Activated T-helper 9 cell treated with anti-CD3 and anti-CD28 coated beads, Interleukin-2, amount 50 U/mL, for 16 hours (primary cell): Measurements from ENCODE around the gene TAPT1.
"Not testable (repeated sequence)": the region's sequence is repeated elsewhere in the genome, so short reads cannot be mapped to it uniquely, and the experiment has no call there.

ENCODE experiments used
- DNase-seq: peaks from one replicate; pipeline ENCODE4 v3.0.0-alpha.2; 2020; ENCODE audit warnings: low read depth

The TAPT1 gene

DNA sequence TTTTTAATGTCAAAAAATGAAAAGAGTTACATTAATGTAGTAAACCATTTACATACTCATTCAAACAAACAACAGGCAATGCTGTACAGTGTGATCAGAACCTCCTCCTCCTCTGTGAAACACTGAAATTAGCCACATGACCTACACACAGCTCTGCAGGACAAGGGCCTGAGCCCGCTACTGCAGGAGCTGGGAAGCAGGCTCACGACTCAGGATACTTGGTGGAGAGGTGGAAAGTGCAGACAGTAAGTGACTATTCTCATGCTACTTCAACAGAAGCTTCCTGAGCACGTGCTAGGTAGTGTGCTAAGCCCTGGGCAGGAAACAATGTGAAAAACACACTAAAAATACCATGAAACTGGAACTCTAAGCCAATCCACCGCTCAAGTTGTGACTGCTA lies 56.8 kb downstream of the TAPT1 start:
- DNase-seq = no peak

DNA sequence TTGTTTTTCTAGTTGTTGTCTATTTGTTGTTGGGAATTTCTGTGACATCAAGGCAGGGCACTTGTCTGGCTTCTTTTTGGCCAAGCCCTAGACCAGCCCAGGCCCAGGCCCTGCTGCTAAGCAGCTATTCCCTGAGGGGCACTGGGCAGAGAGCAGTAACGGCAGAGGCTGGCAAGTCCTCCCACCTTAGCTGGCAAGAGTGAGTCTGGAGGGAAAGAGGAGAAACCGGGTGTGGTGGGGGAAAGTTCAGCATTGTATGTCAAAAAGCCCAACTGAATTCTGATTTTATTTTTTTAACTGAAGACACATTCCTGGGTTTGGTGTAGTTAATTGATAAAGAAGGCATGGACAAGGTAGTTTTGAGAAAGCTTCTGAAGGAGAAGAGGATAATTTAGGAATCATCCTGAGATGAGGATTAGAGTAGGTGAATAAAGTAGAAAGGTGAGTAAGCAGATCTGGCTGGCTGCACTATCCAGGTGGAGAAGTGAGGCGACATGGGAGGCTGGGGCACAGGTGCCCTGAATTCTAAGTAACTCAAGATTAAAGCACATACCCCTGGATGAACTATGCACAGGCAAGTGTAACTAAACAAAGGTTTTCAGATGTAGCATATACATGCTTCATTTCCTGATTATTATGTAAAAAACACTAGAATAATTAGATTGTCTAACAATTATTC lies 57.4 kb downstream of the TAPT1 start:
- DNase-seq = no peak

DNA sequence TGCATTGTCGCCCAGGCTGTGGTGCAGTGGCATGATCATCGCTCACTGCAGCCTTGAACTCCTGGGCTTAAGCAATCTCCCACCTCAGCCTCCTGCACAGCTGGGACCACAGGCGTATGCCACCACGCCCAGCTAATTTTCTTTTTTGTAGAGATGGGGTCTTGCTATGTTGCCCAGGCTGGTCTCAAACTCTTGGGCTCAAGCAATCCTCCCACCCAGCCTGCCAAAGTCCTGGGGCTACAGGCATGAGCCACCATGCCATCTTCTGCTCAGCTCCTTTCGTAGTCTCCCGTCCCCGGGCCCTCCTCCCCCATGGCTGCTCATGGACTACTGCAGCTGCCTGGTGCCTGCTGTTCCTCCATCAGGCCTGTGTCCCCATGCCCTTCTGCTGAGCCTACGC lies 58.1 kb downstream of the TAPT1 start:
- no peak for DNase-seq

DNA sequence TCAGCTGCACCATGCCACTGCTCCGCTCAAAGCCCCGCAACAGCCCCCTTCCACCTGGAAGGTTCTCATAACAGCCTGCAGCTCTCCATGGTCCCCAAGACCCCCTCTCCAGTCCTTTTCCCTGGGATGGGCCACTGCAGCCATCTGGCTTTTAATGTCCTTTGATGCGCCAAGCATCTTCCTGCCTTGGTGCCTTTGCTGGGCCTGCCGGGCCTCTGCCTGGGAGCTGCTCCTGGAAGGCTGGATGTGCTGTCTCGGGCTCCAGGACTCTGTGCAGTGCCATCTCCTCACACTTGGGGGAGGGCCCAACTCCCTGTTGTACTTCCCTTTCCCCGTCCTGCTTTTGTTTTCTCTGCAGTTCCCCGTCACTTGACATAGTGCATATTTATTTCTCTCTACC lies 60.3 kb downstream of the TAPT1 start:
- no peak for DNase-seq

DNA sequence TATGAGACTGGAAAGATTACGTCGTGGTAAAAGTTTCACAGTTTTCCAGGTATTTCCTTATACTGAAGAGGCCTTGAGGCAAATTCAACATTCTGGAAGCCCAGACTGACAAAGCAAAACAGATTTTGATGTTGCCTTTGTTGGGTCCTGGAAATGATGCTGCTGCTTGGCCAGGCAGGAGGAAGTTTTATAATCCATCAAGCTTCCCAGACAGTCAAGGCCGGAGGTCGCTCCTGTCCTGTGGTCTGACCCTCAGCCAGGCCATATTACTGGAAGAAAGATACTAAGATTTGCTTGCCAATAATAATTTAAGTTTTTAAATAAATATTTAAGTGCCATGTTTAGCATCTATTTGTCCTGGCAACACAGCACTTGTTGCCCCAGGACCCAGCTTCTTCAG lies 63.4 kb downstream of the TAPT1 start:
- no peak for DNase-seq

DNA sequence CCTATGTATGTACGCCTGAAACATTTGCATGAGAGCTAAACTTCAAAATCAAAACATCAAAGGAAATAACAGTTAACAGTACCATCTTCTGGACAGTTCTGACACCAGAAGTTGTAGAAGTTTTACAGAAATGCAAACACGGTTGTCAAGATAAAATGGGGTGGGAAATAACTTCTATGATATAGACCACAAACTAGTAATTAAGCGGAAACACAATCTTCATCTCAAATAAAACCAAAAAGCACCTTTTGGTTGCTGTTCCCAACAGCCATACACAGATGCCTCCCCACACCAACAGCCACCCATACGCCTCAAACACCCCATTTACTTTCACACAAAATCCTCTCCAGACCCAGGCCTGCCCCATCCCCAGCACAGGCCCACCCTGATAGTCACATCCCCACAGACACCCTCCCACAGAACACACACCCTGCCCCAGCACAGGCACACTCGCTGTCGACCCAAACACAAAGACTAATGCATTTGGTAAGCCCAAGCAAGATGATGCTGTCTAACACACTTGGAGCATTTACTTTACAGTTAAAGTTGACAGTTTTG lies 64.3 kb downstream of the TAPT1 start:
- no peak for DNase-seq

DNA sequence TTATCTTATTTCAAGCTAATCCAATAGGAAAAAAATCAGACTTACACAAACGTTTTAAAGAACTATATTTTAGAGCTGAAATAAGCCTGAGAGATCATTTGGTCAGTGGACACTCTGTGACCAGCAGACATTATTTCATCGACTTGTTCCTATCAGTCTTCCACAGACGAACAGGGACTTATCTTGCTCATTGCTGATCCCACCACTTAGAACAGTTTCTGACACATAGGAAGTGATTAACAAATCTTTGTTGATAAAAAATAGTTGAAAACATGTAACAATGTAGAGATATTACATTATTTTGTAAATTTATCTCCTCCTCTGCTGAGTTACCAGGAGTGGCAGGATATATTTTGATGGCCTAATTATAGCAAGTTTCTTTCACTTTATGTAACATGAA lies 65.8 kb downstream of the TAPT1 start:
- no peak for DNase-seq

DNA sequence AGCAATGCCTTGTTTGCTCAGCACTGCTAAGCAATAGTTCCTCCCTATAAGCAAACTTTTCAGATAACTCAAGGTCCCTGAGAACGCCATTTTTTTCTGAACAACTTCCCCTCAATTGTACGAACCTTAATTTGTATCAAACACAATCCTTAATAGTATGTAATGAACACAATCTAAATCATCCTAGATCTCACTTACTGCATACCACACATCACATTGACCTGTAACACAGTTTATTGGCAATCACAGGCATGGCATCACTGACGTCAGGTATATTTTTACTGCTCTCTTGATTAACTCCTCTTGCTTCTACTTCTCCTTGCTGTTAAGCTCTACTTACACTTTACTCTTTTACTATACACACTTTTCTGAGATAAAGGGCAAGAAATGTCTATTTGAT lies 67.0 kb downstream of the TAPT1 start:
- DNase-seq = no peak

DNA sequence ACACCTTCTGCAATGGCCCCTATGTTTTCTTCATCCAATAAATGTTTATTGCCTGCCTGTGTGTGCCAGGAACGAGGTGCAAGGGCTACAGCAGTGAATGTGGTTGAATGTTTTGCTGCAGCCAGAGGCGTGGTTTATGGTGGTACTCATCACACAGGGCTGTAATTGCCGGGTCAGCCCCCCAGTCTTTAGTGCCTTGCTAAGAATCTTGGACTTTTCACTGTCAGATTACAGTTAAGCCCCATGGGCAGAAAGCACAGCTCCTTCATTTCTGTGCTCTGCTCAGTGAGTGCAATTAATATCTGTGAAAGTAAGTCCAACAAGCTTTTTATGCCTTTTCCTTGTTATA lies 67.8 kb downstream of the TAPT1 start:
- no peak for DNase-seq

DNA sequence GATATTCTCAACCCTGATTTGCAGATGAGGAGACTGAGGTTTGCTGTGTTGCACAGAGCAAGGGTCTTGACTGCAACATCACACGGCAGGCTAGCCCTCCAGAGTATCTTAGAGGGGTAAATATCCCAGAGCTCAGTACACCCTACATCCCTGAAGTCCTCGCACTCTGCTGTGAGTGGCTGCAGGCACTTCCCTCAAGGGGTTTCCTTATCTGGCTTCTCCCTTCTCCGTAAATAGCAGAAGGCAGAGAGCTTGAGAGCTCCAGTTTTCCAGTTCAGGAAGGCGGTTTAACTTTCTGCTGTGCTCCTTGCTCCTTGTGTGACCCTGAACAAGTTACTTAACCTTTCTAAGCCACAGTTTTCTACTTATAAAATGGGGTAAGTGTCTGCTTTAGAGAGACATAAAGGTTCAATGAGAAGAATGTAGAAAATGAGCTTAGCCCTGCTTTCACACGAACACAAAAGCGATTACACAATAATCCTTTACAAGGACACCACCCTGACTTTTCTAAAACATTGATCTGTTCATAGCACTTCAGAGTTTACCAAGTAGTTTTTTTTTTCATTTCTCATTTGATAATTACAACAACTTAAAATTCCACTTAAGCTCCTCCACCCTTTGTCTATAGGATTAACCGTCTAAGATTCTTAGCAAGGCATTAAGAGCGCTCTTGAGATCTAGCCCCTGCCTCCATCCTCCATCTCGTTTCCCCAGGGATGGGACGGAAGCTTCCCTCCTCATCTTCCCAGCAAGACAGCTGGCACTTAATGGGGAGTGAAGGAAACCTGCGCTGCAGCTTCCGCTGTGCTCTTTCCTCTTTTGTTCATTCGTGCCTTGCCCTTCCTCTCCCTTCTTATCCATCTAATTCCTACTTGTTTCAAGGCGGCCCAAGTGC lies 68.4 kb downstream of the TAPT1 start:
- DNase-seq = no peak

DNA sequence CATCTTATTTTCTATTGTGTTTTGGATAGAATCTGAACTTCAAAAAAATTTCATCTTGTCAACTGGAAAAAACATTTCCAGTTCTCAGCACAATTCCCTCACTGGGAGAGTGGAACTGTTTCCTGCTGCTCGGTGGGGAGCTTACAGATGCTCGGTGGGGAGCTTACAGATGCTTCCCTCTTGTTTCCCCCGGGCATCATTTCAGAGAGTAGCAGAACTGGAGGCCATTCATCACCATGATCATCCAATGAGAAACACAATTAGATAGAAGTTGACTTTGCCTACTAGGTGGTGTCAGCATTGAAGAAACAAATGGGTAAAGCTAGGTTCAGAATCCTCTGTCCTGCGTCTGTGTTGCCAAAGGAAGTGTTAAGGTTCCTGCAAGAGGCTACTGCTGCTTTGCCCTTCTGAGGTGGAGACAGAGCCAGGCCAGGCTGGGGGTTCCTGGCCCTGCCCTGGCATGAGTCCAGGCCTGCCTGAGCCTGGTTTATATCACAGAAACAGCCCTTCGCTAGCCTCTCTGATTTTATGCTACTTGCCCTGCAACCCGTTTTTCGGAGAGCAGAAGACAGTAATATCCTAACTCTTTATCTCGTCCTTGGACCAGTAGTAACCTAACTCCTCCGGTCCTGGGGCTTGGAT lies 70.6 kb downstream of the TAPT1 start:
- no peak for DNase-seq

DNA sequence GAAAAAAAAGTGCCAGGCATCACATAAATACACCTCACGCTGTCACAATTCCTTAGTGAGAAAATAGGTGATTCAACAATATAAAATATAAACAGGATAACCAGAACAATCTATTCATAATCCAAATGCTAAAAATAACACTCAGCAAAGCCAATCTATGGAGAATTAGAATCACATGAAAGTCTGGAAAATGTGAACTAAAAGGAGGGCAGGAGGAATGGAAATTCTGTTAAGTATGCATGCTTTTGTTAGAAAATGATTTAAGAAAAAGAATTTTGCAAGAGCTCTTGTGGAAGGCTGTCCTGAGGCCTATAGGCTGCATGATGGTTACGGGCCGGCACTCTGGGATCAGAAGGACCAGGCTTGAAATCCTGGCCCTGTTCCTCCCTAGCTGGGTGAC lies 71.8 kb downstream of the TAPT1 start:
- DNase-seq = no peak

DNA sequence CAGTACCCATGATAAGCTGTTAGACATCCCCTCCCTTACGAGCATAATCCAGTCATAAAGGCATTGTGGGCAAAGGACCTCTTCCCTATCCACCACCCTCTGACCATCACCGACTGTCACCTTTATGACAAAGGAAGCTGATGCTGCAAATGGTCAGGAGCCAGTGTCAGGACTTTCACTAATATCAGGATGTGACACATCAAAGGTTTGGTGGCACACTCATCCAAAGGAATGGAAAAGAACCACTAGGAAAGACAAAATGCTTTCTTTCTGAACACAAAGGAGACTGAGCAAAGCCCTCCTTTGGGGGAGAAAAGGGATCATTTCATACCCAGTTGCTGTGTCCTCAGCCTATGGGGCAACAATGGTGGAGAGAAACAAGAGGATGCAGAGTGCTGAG lies 75.6 kb downstream of the TAPT1 start:
- no peak for DNase-seq

DNA sequence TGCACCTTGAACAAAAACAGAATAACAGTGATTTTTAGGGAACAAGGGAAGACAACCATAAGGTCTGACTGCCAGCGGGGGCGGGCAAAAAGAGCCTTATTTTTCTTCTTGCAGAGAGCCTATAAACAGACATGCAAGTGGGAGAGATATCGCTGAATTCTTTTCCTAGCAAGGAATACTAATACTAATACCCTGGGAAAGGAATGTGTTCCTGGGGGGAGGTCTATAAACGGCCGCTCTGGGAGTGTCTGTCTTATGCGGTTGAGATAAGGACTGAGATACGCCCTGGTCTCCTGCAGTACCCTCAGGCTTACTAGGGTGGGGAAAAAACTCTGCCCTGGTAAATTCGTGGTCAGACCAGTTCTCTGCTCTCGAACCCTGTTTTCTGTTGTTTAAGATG lies 81.4 kb downstream of the TAPT1 start:
- DNase-seq = not testable (repeated sequence)

DNA sequence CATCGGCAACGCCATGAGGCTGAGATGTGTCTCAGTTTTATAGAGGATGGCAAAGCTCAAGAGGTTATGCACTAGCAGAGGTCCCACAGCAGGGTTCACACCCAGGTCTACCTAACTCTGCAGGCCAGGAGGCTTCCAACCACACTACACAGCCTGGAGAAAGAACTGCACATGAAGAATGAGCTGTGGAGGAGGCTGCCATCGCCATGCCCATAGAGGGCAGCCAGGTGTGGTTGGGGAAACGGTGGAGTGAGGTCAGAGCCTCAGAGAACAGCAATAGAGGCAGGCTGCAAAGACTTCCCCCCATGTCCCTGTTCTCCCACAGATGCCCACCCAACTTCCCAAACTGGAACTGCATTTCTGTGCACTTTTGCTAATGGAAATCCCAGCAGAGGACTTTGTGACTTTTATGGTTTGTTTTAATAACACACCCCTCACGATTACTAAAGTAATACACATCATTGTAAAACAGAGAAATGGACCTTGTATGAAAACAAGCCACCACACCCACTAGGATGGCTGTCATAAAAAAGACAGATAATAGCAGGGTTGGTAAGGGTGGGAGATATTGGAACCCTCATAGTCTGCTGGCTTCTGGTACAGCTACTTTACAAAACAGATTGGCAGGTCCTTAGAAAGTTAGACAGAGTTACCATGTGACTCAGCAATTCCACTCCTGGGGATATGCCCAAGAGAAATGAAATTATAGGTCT lies 83.5 kb downstream of the TAPT1 start:
- no peak for DNase-seq

DNA sequence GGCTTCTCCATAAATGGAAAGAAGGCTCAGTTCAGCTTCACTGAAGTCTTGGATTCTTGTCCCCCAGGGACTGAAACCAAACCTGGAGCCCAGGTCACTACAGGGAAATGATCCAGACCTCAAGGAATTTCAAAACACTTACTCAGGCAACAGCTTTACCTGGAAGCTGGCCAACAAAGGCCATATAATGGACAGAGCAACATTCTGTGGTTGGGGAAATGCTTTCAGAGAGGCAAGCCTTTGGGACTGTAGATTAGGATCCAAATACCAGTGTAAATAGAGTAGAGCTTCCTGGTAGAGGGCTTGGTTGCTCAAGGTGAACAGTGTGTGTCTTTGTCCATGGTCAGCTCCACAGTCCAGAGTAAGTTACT lies 85.4 kb downstream of the TAPT1 start:
- DNase-seq = no peak

DNA sequence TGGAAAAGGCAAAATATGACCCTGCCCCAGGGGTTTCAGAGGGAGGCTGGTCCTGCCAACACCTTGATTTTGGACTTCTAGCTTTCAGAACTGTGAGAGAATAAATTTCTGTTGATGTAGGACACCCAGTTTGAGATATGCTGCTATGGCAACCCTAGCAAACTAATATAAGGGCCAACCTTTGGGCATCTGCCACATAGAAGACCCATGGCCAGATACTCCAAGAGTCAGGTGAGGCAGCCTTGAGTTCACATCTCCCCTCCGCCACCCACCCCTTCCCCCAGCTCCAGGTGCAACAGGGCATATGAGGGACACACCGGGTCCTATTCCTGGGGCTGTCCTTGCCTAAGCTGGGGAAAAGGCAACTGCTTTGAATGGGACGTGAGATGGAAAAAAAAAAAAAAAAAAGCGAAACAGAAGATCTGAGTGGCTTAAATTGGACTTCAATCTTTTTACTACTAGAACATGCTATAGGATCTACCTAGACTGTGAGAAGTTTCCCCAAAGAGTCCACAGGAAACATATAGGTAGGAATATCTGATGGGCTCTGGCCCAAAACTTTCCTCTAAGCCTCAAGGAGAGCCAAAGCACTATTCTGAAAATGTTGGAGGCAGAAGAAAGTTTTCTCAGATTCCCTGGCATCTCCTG lies 85.9 kb downstream of the TAPT1 start:
- no peak for DNase-seq

DNA sequence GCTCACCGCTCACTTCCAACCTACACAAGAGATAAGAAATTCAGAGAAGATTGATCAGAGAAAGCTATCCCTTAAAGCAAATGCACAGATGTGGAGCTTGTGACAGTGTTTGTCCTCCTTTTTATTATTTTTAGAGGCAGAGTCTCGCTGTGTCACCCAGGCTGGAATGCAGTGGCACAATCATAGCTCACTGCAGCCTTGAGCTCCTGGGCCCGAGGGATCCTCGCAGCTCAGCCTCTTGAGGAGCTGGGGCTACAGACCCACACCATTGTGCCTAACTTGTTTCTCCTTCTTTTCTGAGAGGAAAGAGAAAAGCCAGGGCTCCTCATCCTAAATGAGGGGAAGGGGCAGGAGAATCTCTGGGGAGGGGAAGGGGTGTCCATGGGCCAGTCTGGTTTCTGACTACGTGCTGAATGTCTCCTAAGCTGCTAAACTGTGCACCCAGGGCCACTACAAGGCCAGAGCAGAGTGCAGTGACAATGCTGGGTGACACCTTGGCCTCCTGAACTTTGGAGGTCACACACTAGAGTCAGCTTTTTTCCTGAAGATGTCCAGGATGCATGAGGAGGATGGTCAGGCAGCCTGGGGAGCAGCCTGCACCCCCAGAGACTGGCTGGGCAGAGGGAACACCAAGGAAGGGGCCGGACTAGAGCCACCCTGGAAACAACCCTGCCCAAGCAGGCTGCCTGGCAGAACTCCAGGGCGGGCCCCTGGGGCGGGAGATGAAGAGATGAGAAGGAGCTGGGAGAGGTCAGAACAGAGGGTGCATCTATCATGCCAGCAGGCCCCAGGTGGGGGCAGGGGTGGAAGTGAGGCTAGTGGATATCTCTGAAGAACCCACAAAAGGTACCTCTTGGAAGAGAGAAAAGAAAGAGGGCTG lies 87.0 kb downstream of the TAPT1 start:
- no peak for DNase-seq

DNA sequence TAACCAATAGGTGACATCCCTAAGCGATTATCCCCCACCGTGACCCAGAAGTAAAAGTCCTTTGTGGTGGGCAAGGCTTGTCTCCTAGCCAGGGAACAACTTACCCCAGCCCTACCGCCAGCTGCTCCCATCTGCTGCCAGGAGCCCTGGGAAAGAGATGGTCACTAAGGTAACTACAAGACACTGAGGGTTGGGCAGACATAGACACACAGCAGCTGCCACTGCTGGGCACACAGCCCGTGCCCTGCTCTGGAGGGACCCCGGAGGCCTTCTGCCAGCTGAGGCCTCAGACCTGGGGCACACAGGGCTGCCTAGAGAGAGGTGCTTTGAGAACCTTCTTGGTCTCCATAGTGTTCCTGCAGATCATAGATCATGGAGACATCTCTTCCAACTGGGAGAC lies 89.4 kb downstream of the TAPT1 start:
- DNase-seq = no peak

DNA sequence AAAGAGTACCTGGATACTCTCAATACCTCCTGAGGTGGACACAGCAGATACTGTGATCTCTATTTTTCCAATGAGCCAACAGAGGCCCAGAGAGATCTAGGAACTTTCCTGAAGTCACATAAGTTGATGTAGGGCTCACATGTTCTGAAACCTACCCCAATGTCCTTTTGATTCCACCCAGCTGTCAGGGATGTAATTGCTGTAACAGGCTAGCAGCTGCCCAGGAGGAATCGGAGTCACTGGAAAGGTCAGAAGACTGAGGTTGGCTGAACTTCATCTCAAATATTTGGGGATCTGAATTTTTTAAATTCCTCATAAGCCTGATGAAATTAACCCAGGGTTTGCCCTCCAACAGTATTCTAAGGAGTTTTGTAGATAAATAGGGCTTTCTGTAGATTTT lies 90.0 kb downstream of the TAPT1 start:
- no peak for DNase-seq

DNA sequence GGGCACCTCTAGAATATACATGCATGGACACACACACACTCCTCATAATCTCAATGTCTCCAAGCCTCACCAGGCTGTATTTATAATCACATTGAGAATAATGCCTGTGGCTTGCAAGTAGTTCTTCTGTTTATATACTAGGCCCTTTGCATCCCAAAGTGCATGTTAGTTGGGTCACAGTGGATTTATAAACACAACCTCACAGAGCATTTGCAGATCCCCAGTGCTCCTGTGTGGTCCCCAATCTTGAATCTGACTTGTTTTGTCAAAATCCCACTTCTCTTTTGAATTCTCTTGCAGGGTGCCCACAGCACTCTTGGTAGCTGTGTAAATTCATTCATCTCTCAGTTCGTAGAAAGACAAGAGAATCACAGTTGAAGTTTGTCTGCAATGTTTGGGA lies 92.9 kb downstream of the TAPT1 start:
- DNase-seq = no peak
